ENCODE results near the gene FOXK1. TPM values are rescaled to one million over a fixed set of nuclear protein-coding genes. Genes with fewer than 3 reads are reported as not detected.

FOXK1 gene
- total RNA-seq, 2 donors from 2014 or later: 35.6 to 48.1 TPM

- H3K9me3 Mint-ChIP-seq: no peaks in the 10 kb centered on the region
- H3K36me3 Mint-ChIP-seq: no peaks in the 10 kb centered on the region
- no peak overlapping the region for H3K4me3 Mint-ChIP-seq
- H3K27me3 Mint-ChIP-seq: no peaks in the 10 kb centered on the region
- peak overlapping the region in 1 of 2 donors; percentile 29 for H3K27ac Mint-ChIP-seq
- ATAC-seq: no peak
- DNase-seq (ENCODE audit: low spot score): no peak
- peaks cover 6 to 10% of the 10 kb centered on the region in 2 donors for H3K4me1 Mint-ChIP-seq (ENCODE audit: low read depth in 2 of 2)
These were observed 86.8 kb downstream of the FOXK1 start for GRCh38 chr7:4768597-4769569.

- H3K27me3 Mint-ChIP-seq: no peaks in the 10 kb centered on the region
- ATAC-seq (no peak), DNase-seq (ENCODE audit: low spot score) (no peak)
- peak overlapping the region in 1 of 2 donors; percentile 29 for H3K27ac Mint-ChIP-seq
- H3K4me1 Mint-ChIP-seq (ENCODE audit: low read depth in 2 of 2): peaks cover 14 to 18% of the 10 kb centered on the region in 2 donors
- H3K9me3 Mint-ChIP-seq: no peaks in the 10 kb centered on the region
- no peak overlapping the region for H3K4me3 Mint-ChIP-seq
- no peaks in the 10 kb centered on the region for H3K36me3 Mint-ChIP-seq
These were observed 87.7 kb downstream of the FOXK1 start for GRCh38 chr7:4769761-4770160.

- no peak overlapping the region for H3K4me3 Mint-ChIP-seq
- no peak overlapping the region for H3K27ac Mint-ChIP-seq
- no peak for DNase-seq (ENCODE audit: low spot score)
- H3K27me3 Mint-ChIP-seq: no peaks in the 10 kb centered on the region
- H3K36me3 Mint-ChIP-seq: no peaks in the 10 kb centered on the region
- no peak for ATAC-seq
- H3K9me3 Mint-ChIP-seq: no peaks in the 10 kb centered on the region
- peaks cover 19 to 27% of the 10 kb centered on the region in 2 donors for H3K4me1 Mint-ChIP-seq (ENCODE audit: low read depth in 2 of 2)
These were observed 88.8 kb downstream of the FOXK1 start for GRCh38 chr7:4770886-4771285.

- H3K4me3 Mint-ChIP-seq: no peak overlapping the region
- peaks cover 26 to 32% of the 10 kb centered on the region in 2 donors for H3K4me1 Mint-ChIP-seq (ENCODE audit: low read depth in 2 of 2)
- H3K27ac Mint-ChIP-seq: no peak overlapping the region
- no peaks in the 10 kb centered on the region for H3K27me3 Mint-ChIP-seq
- no peaks in the 10 kb centered on the region for H3K36me3 Mint-ChIP-seq
- no peak for ATAC-seq
- no peak for DNase-seq (ENCODE audit: low spot score)
- H3K9me3 Mint-ChIP-seq: no peaks in the 10 kb centered on the region
These were observed 89.6 kb downstream of the FOXK1 start for GRCh38 chr7:4771737-4772136.

GRCh38 chr7:4772306-4772705 is 90.2 kb downstream of the FOXK1 start:
- no peak overlapping the region for H3K27ac Mint-ChIP-seq
- H3K36me3 Mint-ChIP-seq: no peaks in the 10 kb centered on the region
- H3K4me3 Mint-ChIP-seq: no peak overlapping the region
- H3K9me3 Mint-ChIP-seq: no peaks in the 10 kb centered on the region
- H3K27me3 Mint-ChIP-seq: no peaks in the 10 kb centered on the region
- ATAC-seq: no peak
- H3K4me1 Mint-ChIP-seq (ENCODE audit: low read depth in 2 of 2): peaks cover 31 to 36% of the 10 kb centered on the region in 2 donors
- DNase-seq (ENCODE audit: low spot score): no peak

GRCh38 chr7:4774007-4774406 is 91.9 kb downstream of the FOXK1 start:
- Mint-ChIP-seq H3K36me3 (peaks cover 6% of the 10 kb centered on the region), H3K27ac (peak overlapping the region; percentile 98 to 99), H3K4me1 (ENCODE audit: low read depth in 2 of 2) (peaks cover 40 to 46% of the 10 kb centered on the region in 2 donors), H3K27me3 (no peaks in the 10 kb centered on the region), H3K9me3 (no peaks in the 10 kb centered on the region), H3K4me3 (peak overlapping the region; percentile 99)
- ATAC-seq (no peak), DNase-seq (ENCODE audit: low spot score) (no peak)

- H3K36me3 Mint-ChIP-seq: peaks cover 6% of the 10 kb centered on the region
- peak overlapping the region; percentile 98 to 99 for H3K27ac Mint-ChIP-seq
- DNase-seq (ENCODE audit: low spot score) (peak; percentile 71), ATAC-seq (peak; percentile 45 to 54)
- peaks cover 40 to 46% of the 10 kb centered on the region in 2 donors for H3K4me1 Mint-ChIP-seq (ENCODE audit: low read depth in 2 of 2)
- no peaks in the 10 kb centered on the region for H3K9me3 Mint-ChIP-seq
- peak overlapping the region; percentile 99 for H3K4me3 Mint-ChIP-seq
- no peaks in the 10 kb centered on the region for H3K27me3 Mint-ChIP-seq
These were observed 92.7 kb downstream of the FOXK1 start for GRCh38 chr7:4774658-4775249.

GRCh38 chr7:4775250-4775847 is 93.3 kb downstream of the FOXK1 start, which contains the start of gene AP5Z1:
TSS of gene AP5Z1 (plus strand) at chr7:4775623. CDS start at chr7:4775716, 93 bp downstream.
- peaks cover 40 to 46% of the 10 kb centered on the region in 2 donors for H3K4me1 Mint-ChIP-seq (ENCODE audit: low read depth in 2 of 2)
- ATAC-seq (peak; percentile 96 to 98), DNase-seq (ENCODE audit: low spot score) (peak; percentile 98)
- H3K9me3 Mint-ChIP-seq: no peaks in the 10 kb centered on the region
- H3K36me3 Mint-ChIP-seq: peaks cover 6% of the 10 kb centered on the region
- H3K27ac Mint-ChIP-seq: peak within 1 kb of the TSS; percentile 98 to 99
- no peaks in the 10 kb centered on the region for H3K27me3 Mint-ChIP-seq
- H3K4me3 Mint-ChIP-seq: peak within 1 kb of the TSS; percentile 99

GRCh38 chr7:4775848-4776623 is 93.9 kb downstream of the FOXK1 start:
- no peaks in the 10 kb centered on the region for H3K27me3 Mint-ChIP-seq
- peaks cover 6% of the 10 kb centered on the region for H3K36me3 Mint-ChIP-seq
- no peaks in the 10 kb centered on the region for H3K9me3 Mint-ChIP-seq
- ATAC-seq (peak in 1 of 2 donors; percentile 56), DNase-seq (ENCODE audit: low spot score) (peak; percentile 72)
- H3K4me1 Mint-ChIP-seq (ENCODE audit: low read depth in 2 of 2): peaks cover 40 to 42% of the 10 kb centered on the region in 2 donors
- H3K27ac Mint-ChIP-seq: peak overlapping the region; percentile 98 to 99
- peak overlapping the region; percentile 99 for H3K4me3 Mint-ChIP-seq

- Mint-ChIP-seq H3K4me1 (ENCODE audit: low read depth in 2 of 2) (peaks cover 32 to 41% of the 10 kb centered on the region in 2 donors), H3K4me3 (no peak overlapping the region), H3K36me3 (peaks cover 6% of the 10 kb centered on the region), H3K27ac (no peak overlapping the region), H3K9me3 (no peaks in the 10 kb centered on the region), H3K27me3 (no peaks in the 10 kb centered on the region)
- DNase-seq (ENCODE audit: low spot score) (no peak), ATAC-seq (no peak)
These were observed 97.0 kb downstream of the FOXK1 start for GRCh38 chr7:4779118-4779517.

GRCh38 chr7:4781366-4782069 is 99.4 kb downstream of the FOXK1 start:
- ATAC-seq (no peak), DNase-seq (ENCODE audit: low spot score) (peak; percentile 58)
- no peaks in the 10 kb centered on the region for H3K27me3 Mint-ChIP-seq
- H3K4me1 Mint-ChIP-seq (ENCODE audit: low read depth in 2 of 2): peaks cover 16 to 22% of the 10 kb centered on the region in 2 donors
- no peaks in the 10 kb centered on the region for H3K9me3 Mint-ChIP-seq
- H3K36me3 Mint-ChIP-seq: peaks cover 6% of the 10 kb centered on the region
- H3K4me3 Mint-ChIP-seq: no peak overlapping the region
- H3K27ac Mint-ChIP-seq: no peak overlapping the region

GRCh38 chr7:4782333-4783291 is 100.5 kb downstream of the FOXK1 start:
- ATAC-seq: no peak
- H3K27ac Mint-ChIP-seq: no peak overlapping the region
- peaks cover 6% of the 10 kb centered on the region for H3K36me3 Mint-ChIP-seq
- H3K4me1 Mint-ChIP-seq (ENCODE audit: low read depth in 2 of 2): peaks cover 9 to 15% of the 10 kb centered on the region in 2 donors
- no peak overlapping the region for H3K4me3 Mint-ChIP-seq
- no peak for DNase-seq (ENCODE audit: low spot score)
- no peaks in the 10 kb centered on the region for H3K9me3 Mint-ChIP-seq
- no peaks in the 10 kb centered on the region for H3K27me3 Mint-ChIP-seq

Measured in natural killer cell treated with Interleukin-12 subunit alpha and Interleukin-12 subunit beta and Interleukin-15 and Interleukin-18, amount 100 ng/mL, for 72 hours (primary cell).